ENCODE data around the gene ITPR2.

ITPR2 gene

DNA sequence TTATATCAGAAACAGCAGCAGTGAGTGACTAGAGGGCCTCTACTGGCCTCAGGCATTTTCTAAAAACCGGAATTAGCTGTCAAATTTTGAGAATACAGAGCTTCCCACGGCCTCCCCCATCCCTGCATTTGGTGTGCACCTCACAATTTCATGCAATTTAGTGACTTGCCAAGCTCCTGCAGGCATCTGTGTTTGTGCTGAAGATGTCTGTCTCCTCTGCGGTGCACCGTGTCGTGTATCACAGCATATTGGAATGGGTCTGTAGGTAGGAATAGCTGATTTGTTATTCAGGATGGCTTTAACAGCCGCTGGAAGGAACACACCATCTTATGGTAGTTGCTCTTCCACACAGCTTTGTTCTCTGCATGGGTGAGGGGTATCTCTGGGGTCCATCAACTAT, 497.3 kb downstream of the ITPR2 start:
- no peak overlapping the region for H3K27ac ChIP-seq
- H3K27me3 ChIP-seq, result no peaks in the 10 kb centered on the region
- no peaks in the 10 kb centered on the region for H3K4me1 ChIP-seq
- no peak overlapping the region for H3K4me3 ChIP-seq
- TF ChIP-seq, protein P1, sequence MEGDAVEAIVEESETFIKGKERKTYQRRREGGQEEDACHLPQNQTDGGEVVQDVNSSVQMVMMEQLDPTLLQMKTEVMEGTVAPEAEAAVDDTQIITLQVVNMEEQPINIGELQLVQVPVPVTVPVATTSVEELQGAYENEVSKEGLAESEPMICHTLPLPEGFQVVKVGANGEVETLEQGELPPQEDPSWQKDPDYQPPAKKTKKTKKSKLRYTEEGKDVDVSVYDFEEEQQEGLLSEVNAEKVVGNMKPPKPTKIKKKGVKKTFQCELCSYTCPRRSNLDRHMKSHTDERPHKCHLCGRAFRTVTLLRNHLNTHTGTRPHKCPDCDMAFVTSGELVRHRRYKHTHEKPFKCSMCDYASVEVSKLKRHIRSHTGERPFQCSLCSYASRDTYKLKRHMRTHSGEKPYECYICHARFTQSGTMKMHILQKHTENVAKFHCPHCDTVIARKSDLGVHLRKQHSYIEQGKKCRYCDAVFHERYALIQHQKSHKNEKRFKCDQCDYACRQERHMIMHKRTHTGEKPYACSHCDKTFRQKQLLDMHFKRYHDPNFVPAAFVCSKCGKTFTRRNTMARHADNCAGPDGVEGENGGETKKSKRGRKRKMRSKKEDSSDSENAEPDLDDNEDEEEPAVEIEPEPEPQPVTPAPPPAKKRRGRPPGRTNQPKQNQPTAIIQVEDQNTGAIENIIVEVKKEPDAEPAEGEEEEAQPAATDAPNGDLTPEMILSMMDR (IDR thresholded peaks at IDR 0.05), result no peak
- peaks cover 5 to 25% (median 6%) of the 10 kb centered on the region in 3 donors for H3K36me3 ChIP-seq
- DNase-seq, result no peak
- H3K9me3 ChIP-seq, result peaks cover 0 to 7% (median 0%) of the 10 kb centered on the region in 3 donors
- intact Hi-C loops (cut with DNase I; ENCODE audit: low total_unique reads), result loop anchor here (5.0 kb wide), 1 partner anchor 748 kb away; no protein-coding TSS in a partner anchor

DNA sequence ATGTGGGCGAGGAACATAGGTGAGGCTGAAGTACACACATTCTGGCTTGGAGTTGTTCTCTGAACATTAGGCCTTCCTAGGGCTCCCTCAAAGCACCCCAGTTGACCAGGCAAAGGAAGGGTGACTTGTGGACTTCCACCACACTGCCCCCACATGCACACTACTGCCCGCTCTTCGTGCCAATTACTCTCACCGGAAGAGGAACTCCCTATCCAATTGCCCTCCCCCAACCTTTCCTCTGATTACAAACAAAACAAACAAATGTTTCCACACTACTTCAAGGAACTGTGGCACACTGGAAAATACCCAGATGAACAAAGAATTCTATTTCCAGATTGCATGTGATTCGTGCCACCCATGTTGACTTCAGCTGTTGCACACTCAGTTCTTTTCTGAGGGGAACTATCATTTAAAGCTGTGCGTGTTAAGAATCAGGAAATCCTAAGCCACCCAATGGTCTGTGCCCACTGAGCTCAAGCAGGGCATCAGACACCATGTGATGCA, 498.3 kb downstream of the ITPR2 start:
- H3K27ac ChIP-seq, result no peak overlapping the region
- TF ChIP-seq, protein P1 (IDR thresholded peaks at IDR 0.05), result no peak
- peaks cover 0 to 7% (median 0%) of the 10 kb centered on the region in 3 donors for H3K9me3 ChIP-seq
- H3K27me3 ChIP-seq, result no peaks in the 10 kb centered on the region
- H3K36me3 ChIP-seq, result peaks cover under 1 to 16% (median 6%) of the 10 kb centered on the region in 3 donors
- H3K4me1 ChIP-seq, result no peaks in the 10 kb centered on the region
- intact Hi-C loops (cut with DNase I; ENCODE audit: low total_unique reads), result loop anchor here (5.0 kb wide), 1 partner anchor 747 kb away; no protein-coding TSS in a partner anchor
- H3K4me3 ChIP-seq, result no peak overlapping the region
- peak; percentile 31 to 69 for DNase-seq

GRCh38 chr12:26331960-26332359, 501.0 kb downstream of the ITPR2 start:
- H3K27ac ChIP-seq, result no peak overlapping the region
- H3K9me3 ChIP-seq, result peaks cover 0 to 7% (median 0%) of the 10 kb centered on the region in 3 donors
- peaks cover 0 to 7% (median 6%) of the 10 kb centered on the region in 3 donors for H3K36me3 ChIP-seq
- intact Hi-C loops (cut with DNase I; ENCODE audit: low total_unique reads), result no loop called here
- TF ChIP-seq, protein P1 (IDR thresholded peaks at IDR 0.05), result no peak
- H3K4me3 ChIP-seq, result no peak overlapping the region
- H3K4me1 ChIP-seq, result no peaks in the 10 kb centered on the region
- no peak for DNase-seq
- no peaks in the 10 kb centered on the region for H3K27me3 ChIP-seq

GRCh38 chr12:26331136-26331535, 501.9 kb downstream of the ITPR2 start:
- Histone ChIP-seq H3K4me1 (no peaks in the 10 kb centered on the region), H3K36me3 (peaks cover 0 to 7% (median 5%) of the 10 kb centered on the region in 3 donors), H3K27me3 (no peaks in the 10 kb centered on the region), H3K27ac (no peak overlapping the region), H3K9me3 (peaks cover 0 to 7% (median 0%) of the 10 kb centered on the region in 3 donors), H3K4me3 (no peak overlapping the region)
- intact Hi-C loops (cut with DNase I; ENCODE audit: low total_unique reads), result no loop called here
- TF ChIP-seq, protein P1 (IDR thresholded peaks at IDR 0.05), result no peak
- no peak for DNase-seq

DNA sequence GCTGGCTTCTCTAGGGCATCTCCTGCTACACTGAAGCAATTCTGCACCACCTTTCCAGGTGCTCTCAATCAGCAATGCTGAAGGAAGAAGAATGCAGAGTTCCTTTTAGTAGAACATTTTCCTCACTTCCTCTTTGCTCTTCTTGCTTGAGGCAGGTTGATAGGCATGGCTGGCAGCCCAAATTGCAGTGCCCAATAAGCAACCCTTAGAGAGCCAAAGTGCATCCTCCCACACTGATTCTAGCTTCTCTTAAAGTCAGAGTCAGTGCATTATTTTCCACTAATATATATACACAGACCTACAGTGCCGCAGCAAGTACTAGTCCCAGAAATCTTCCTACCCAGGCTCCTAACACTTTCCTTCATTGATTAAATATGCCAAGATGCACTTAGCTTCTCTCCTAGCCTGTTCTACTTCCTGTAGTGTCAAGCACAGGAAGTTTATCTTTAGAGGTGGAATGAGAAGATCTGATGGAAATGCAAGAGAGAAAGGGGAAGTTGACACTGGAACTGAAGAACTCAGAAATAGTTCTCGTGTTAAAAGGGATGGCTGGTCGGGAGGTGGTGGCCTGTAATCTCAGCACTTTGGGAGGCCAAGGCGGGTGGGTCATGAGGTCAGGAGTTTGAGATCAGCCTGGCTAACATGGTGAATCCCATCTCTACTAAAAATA, 504.9 kb downstream of the ITPR2 start:
- no peaks in the 10 kb centered on the region for H3K9me3 ChIP-seq
- TF ChIP-seq, protein P1 (IDR thresholded peaks at IDR 0.05), result no peak
- H3K4me1 ChIP-seq, result no peaks in the 10 kb centered on the region
- H3K27ac ChIP-seq, result no peak overlapping the region
- no peaks in the 10 kb centered on the region for H3K27me3 ChIP-seq
- no peak overlapping the region for H3K4me3 ChIP-seq
- intact Hi-C loops (cut with DNase I; ENCODE audit: low total_unique reads), result no loop called here
- DNase-seq, result no peak
- H3K36me3 ChIP-seq, result no peaks in the 10 kb centered on the region

Data from tibial artery (tissue), 4 donors.